ENCODE measurements around the gene GRAP2. TPM values are rescaled to one million over a fixed set of nuclear protein-coding genes. Genes with fewer than 3 reads are reported as not detected.

The GRAP2 gene
- total and polyA plus RNA-seq, 2 of the 4 experiments (the other 2 are of a cell fraction): not detected

DNA sequence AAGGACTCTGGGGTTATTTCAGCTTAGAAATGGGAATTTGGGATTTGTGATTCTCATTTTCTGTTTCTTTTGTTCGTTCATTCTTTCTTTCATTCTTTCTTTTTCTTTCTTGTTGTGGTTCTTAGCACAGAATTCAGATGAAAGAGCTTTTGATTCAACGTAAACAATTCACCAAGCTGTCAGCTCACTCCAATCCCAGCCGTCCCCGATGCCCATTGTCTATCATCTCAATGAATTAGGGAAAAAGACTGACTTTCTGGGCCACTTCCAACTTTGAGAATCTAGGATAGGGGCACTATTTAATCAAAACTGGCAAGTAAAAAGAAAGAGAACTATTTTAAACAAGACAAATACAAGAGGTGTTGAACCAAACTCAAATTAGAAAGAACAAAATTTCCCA, 34.2 kb downstream of the GRAP2 start:
- Histone ChIP-seq H4K91ac (ENCODE audit: insufficient read depth, low read depth, low read length) (no peak overlapping the region), H2AK5ac (ENCODE audit: low read depth, low read length) (no peak overlapping the region), H3K4me3 (ENCODE audit: insufficient read depth, low read depth, low read length) (no peak overlapping the region), H3K23ac (ENCODE audit: low read depth, low read length) (no peak overlapping the region), H2BK20ac (ENCODE audit: low read depth, low read length) (no peak overlapping the region), H2AFZ (replicated peaks; ENCODE audit: low read length, poor library complexity) (no peak overlapping the region), H2BK15ac (ENCODE audit: low read depth, low read length) (no peak overlapping the region), H3K79me1 (ENCODE audit: low read depth in 1 of 2, low read length in 2 of 2) (no peaks in the 10 kb centered on the region), H3K36me3 (ENCODE audit: control insufficient read depth, insufficient read depth, low read length) (no peaks in the 10 kb centered on the region), H4K5ac (ENCODE audit: low read depth, low read length) (no peak overlapping the region), H3K27ac (ENCODE audit: insufficient read depth, low read length) (no peak overlapping the region), H3K4ac (ENCODE audit: low read depth, low read length) (no peak overlapping the region), H4K8ac (ENCODE audit: low read depth in 2 of 2, low read length in 2 of 2) (no peak overlapping the region), H3K9ac (ENCODE audit: low read depth, low read length) (no peak overlapping the region), H3K18ac (ENCODE audit: low read depth, low read length) (no peak overlapping the region), H3K56ac (ENCODE audit: extremely low read depth, insufficient read depth, low read length) (no peak overlapping the region), H2BK120ac (ENCODE audit: low read depth, low read length) (no peak overlapping the region), H2AK9ac (replicated peaks; ENCODE audit: low read depth, low read length, poor library complexity) (no peak overlapping the region), H3K4me1 (ENCODE audit: control insufficient read depth, insufficient read depth, low read length) (no peaks in the 10 kb centered on the region), H3K27me3 (ENCODE audit: control insufficient read depth, insufficient read depth, low read length) (peaks cover 73% of the 10 kb centered on the region), H3K9me3 (ENCODE audit: control insufficient read depth, insufficient read depth, low read length) (no peaks in the 10 kb centered on the region), H4K20me1 (ENCODE audit: insufficient read depth, low read length) (no peaks in the 10 kb centered on the region), H2BK5ac (ENCODE audit: low read depth, low read length, poor library complexity, severe bottlenecking) (no peak overlapping the region), H3K14ac (replicated peaks; ENCODE audit: low read depth, low read length) (no peak overlapping the region), H3K9me1 (ENCODE audit: insufficient read depth, low read length) (no peaks in the 10 kb centered on the region), H3K4me2 (ENCODE audit: low read depth, low read length) (no peak overlapping the region)
- intact Hi-C loops (cut with micrococcal nuclease) (no loop called here), dilution Hi-C loops (cut with HindIII; ENCODE audit: low sequenced_read_pairs, unreplicated experiment) (no loop called here), in situ Hi-C loops (cut with MboI; ENCODE audit: low sequenced_read_pairs) (no loop called here)
- ChIA-PET CTCF (interaction anchor here (1.6 kb wide), 1 partner anchor 12 kb away, joined by 3 read pairs; no protein-coding TSS in a partner anchor), POLR2A (ENCODE audit: unreplicated experiment) (no interaction called here)
- BruUV-seq (replicated peaks): no TSS peak
- TF ChIP-seq CHD1 (IDR thresholded peaks at IDR 0.05; ENCODE audit: low read depth, low read length) (no peak), NFE2L2 (IDR thresholded peaks at IDR 0.05; ENCODE audit: low read depth, low read length) (no peak), MXI1 (IDR thresholded peaks at IDR 0.05; ENCODE audit: borderline replicate concordance, low read depth, low read length) (no peak), RCOR1 (IDR thresholded peaks at IDR 0.05; ENCODE audit: insufficient replicate concordance, low read length) (no peak), BHLHE40 (IDR thresholded peaks at IDR 0.05; ENCODE audit: low read depth, low read length) (no peak), USF2 (IDR thresholded peaks at IDR 0.05; ENCODE audit: low read depth, low read length) (no peak), MAZ (IDR thresholded peaks at IDR 0.05; ENCODE audit: borderline replicate concordance, low read depth, low read length) (no peak), RAD21 (IDR thresholded peaks at IDR 0.05; ENCODE audit: low read length) (no peak), FOS (IDR thresholded peaks at IDR 0.05; ENCODE audit: low read depth, low read length) (no peak), MAFK (IDR thresholded peaks at IDR 0.05; ENCODE audit: low read depth, low read length) (no peak), RFX5 (IDR thresholded peaks at IDR 0.05; ENCODE audit: low read depth, low read length) (no peak), CEBPB (IDR thresholded peaks at IDR 0.05; ENCODE audit: low read depth, low read length) (no peak), SMC3 (IDR thresholded peaks at IDR 0.05; ENCODE audit: low read depth, low read length) (no peak), POLR2A (IDR thresholded peaks at IDR 0.05; ENCODE audit: low read depth, low read length) (no peak)
- TF ChIP-seq, protein P1, sequence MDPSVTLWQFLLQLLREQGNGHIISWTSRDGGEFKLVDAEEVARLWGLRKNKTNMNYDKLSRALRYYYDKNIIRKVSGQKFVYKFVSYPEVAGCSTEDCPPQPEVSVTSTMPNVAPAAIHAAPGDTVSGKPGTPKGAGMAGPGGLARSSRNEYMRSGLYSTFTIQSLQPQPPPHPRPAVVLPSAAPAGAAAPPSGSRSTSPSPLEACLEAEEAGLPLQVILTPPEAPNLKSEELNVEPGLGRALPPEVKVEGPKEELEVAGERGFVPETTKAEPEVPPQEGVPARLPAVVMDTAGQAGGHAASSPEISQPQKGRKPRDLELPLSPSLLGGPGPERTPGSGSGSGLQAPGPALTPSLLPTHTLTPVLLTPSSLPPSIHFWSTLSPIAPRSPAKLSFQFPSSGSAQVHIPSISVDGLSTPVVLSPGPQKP (IDR thresholded peaks at IDR 0.05; ENCODE audit: borderline replicate concordance, low read depth, low read length): no peak
- TF ChIP-seq, protein P2, sequence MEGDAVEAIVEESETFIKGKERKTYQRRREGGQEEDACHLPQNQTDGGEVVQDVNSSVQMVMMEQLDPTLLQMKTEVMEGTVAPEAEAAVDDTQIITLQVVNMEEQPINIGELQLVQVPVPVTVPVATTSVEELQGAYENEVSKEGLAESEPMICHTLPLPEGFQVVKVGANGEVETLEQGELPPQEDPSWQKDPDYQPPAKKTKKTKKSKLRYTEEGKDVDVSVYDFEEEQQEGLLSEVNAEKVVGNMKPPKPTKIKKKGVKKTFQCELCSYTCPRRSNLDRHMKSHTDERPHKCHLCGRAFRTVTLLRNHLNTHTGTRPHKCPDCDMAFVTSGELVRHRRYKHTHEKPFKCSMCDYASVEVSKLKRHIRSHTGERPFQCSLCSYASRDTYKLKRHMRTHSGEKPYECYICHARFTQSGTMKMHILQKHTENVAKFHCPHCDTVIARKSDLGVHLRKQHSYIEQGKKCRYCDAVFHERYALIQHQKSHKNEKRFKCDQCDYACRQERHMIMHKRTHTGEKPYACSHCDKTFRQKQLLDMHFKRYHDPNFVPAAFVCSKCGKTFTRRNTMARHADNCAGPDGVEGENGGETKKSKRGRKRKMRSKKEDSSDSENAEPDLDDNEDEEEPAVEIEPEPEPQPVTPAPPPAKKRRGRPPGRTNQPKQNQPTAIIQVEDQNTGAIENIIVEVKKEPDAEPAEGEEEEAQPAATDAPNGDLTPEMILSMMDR (conservative IDR thresholded peaks at IDR 0.05; ENCODE audit: low read depth, low read length): no peak
- WGBS, 2 experiments (ENCODE audit: extremely low coverage in 2 of 2, insufficient read length in 1 of 2): no CpG with 5 or more reads among the region's 4 CpGs
- ATAC-seq (ENCODE audit: low read depth) (no peak), DNase-seq (no peak)
